Activated T-cell treated with anti-CD3 and anti-CD28 coated beads for 4 hours (primary cell): Measurements from ENCODE around the gene USP38.
"Not testable (repeated sequence)": the region's sequence is repeated elsewhere in the genome, so short reads cannot be mapped to it uniquely, and the experiment has no call there.

Experiments
- DNase-seq: peaks from one replicate; pipeline ENCODE4 v3.0.0-alpha.2; 2020

USP38 gene

GRCh38 chr4:143184503-143185252 is at the start of gene USP38:
Gene USP38, plus strand, starts transcription at chr4:143184917. Its CDS starts 534 bp downstream, at chr4:143185451.
- DNase-seq = peak; percentile 79

- DNase-seq = no peak
Measured at GRCh38 chr4:143135358-143135757, 49.4 kb upstream of the USP38 start.

- no peak for DNase-seq
Measured at GRCh38 chr4:143140696-143141095, 44.0 kb upstream of the USP38 start.

- no peak for DNase-seq
Measured at GRCh38 chr4:143148521-143148920, 36.2 kb upstream of the USP38 start.

GRCh38 chr4:143156853-143157252 is 27.9 kb upstream of the USP38 start:
- DNase-seq = no peak

GRCh38 chr4:143163614-143164013 is 21.1 kb upstream of the USP38 start:
- DNase-seq = no peak

GRCh38 chr4:143166722-143167121 is 18.0 kb upstream of the USP38 start:
- not testable (repeated sequence) for DNase-seq

- no peak for DNase-seq
Measured at GRCh38 chr4:143178923-143179322, 5.8 kb upstream of the USP38 start.

GRCh38 chr4:143183513-143184216 is 1.1 kb upstream of the USP38 start:
- DNase-seq = no peak

GRCh38 chr4:143184217-143184502 is 557 bp upstream of the USP38 start:
- DNase-seq = no peak

- no peak for DNase-seq
Measured at GRCh38 chr4:143185253-143186107, 763 bp downstream of the USP38 start.

GRCh38 chr4:143186212-143186611 is 1.5 kb downstream of the USP38 start:
- DNase-seq = no peak

- no peak for DNase-seq
Measured at GRCh38 chr4:143186649-143187048, 1.9 kb downstream of the USP38 start.

GRCh38 chr4:143188136-143189088 is 3.7 kb downstream of the USP38 start:
- no peak for DNase-seq

- DNase-seq = no peak
Measured at GRCh38 chr4:143189528-143189927, 4.8 kb downstream of the USP38 start.

- DNase-seq = no peak
Measured at GRCh38 chr4:143195581-143195980, 10.9 kb downstream of the USP38 start.

GRCh38 chr4:143196323-143196722 is 11.6 kb downstream of the USP38 start:
- DNase-seq = no peak

GRCh38 chr4:143199503-143199902 is 14.8 kb downstream of the USP38 start:
- DNase-seq = no peak

- DNase-seq = no peak
Measured at GRCh38 chr4:143202824-143203223, 18.1 kb downstream of the USP38 start.

- no peak for DNase-seq
Measured at GRCh38 chr4:143203577-143203976, 18.9 kb downstream of the USP38 start.

- no peak for DNase-seq
Measured at GRCh38 chr4:143207555-143207954, 22.8 kb downstream of the USP38 start.

GRCh38 chr4:143212566-143212965 is 27.8 kb downstream of the USP38 start:
- DNase-seq = no peak

GRCh38 chr4:143215873-143216272 is 31.2 kb downstream of the USP38 start:
- DNase-seq = no peak
